ENCODE data around the gene FERMT1. TPM values are rescaled to one million over a fixed set of nuclear protein-coding genes. Genes with fewer than 3 reads are reported as not detected.
"Not testable (repeated sequence)": the region's sequence is repeated elsewhere in the genome, so short reads cannot be mapped to it uniquely, and the experiment has no call there.

FERMT1 gene
- total RNA-seq, 1 experiment from 2014 or later = 1.3 TPM

DNA sequence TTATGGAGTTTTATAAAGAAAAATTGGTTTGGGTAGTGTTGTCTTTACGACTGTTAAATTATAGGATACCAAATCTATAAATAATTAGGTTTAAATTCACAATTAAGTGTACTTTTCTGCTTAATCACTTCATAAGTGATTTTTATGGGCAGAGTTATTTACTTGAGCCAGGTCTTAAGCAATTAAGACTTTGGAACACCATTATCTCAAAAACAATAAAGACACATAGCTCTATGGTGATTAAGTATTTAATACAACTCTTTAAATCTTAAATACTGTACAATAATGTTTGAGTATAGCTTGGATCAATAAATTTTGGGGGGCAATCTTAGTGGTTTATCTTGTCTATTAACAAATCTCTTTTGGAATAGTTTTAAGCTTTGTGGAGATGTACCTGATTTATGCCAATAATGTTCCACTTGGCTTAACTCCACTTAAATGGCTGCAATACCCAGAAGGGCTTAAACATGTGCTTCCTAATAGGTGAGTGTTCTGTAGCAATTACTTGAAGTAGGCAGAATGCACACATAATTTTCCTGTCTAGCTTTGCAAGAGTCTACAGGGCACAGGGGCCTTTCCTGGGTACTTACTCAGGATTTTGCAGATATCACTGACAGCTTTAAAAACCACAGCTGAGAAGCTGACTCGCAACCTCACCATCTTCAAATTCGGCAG, 7.5 kb downstream of the FERMT1 start:
- POLR2A ChIA-PET (ENCODE audit: low non-redundant PET) = no interaction called here

DNA sequence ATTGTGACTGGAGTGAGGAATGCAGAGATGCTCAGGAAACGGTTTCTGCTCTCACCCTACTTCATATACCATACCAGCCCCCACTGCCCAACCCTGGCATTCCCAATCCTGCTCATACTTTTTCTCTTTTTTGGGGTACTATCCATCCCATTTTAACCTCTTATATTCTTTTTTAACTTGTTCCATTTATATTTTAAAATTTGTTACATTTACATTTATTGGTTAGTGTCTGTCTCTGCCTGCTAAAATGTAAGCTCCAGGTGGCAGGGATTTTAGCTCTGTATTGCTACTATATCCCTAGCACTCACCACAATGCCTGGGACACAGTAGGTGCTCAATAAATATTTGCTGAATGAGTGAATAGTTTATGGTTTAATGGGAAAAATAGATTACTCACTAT, 8.1 kb downstream of the FERMT1 start:
- ChIA-PET CTCF (no interaction called here), POLR2A (ENCODE audit: low non-redundant PET) (no interaction called here)
- Histone ChIP-seq H3K27me3 (replicated peaks; ENCODE audit: insufficient read depth, low read depth, low read length, poor library complexity) (no peaks in the 10 kb centered on the region), H3K36me3 (ENCODE audit: insufficient read depth, low read length, poor library complexity, severe bottlenecking) (no peaks in the 10 kb centered on the region), H3K9me3 (ENCODE audit: low read depth, low read length, poor library complexity, severe bottlenecking) (peaks cover 7% of the 10 kb centered on the region), H3K27ac (ENCODE audit: low read depth, low read length, poor library complexity, severe bottlenecking) (no peak overlapping the region), H3K4me1 (ENCODE audit: insufficient read depth, low read length, poor library complexity, severe bottlenecking) (no peaks in the 10 kb centered on the region), H3K4me3 (ENCODE audit: low read depth, low read length, poor library complexity, severe bottlenecking) (no peak overlapping the region)
- BruUV-seq (replicated peaks) = no TSS peak
- no peak for TF ChIP-seq EZH2 (IDR thresholded peaks at IDR 0.05; ENCODE audit: borderline replicate concordance, low read depth, low read length, poor library complexity, severe bottlenecking)
- TF ChIP-seq, protein P1, sequence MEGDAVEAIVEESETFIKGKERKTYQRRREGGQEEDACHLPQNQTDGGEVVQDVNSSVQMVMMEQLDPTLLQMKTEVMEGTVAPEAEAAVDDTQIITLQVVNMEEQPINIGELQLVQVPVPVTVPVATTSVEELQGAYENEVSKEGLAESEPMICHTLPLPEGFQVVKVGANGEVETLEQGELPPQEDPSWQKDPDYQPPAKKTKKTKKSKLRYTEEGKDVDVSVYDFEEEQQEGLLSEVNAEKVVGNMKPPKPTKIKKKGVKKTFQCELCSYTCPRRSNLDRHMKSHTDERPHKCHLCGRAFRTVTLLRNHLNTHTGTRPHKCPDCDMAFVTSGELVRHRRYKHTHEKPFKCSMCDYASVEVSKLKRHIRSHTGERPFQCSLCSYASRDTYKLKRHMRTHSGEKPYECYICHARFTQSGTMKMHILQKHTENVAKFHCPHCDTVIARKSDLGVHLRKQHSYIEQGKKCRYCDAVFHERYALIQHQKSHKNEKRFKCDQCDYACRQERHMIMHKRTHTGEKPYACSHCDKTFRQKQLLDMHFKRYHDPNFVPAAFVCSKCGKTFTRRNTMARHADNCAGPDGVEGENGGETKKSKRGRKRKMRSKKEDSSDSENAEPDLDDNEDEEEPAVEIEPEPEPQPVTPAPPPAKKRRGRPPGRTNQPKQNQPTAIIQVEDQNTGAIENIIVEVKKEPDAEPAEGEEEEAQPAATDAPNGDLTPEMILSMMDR (conservative IDR thresholded peaks at IDR 0.05; ENCODE audit: low read depth, low read length) = no peak
- no peak for DNase-seq (ENCODE audit: low spot score)
- intact Hi-C loops (cut with micrococcal nuclease; ENCODE audit: unreplicated experiment) = no loop called here

More for the DNA sequence above, 7.5 kb downstream of the FERMT1 start:
- no peak overlapping the region for H3K4me3 ChIP-seq (ENCODE audit: low read depth, low read length, poor library complexity, severe bottlenecking)
- BruUV-seq (replicated peaks) = no TSS peak
- CTCF ChIA-PET = no interaction called here
- H3K27ac ChIP-seq (ENCODE audit: low read depth, low read length, poor library complexity, severe bottlenecking) = no peak overlapping the region
- TF ChIP-seq, protein P1 (conservative IDR thresholded peaks at IDR 0.05; ENCODE audit: low read depth, low read length) = no peak
- TF ChIP-seq EZH2 (IDR thresholded peaks at IDR 0.05; ENCODE audit: borderline replicate concordance, low read depth, low read length, poor library complexity, severe bottlenecking) = no peak
- intact Hi-C loops (cut with micrococcal nuclease; ENCODE audit: unreplicated experiment) = no loop called here
- no peak for DNase-seq (ENCODE audit: low spot score)
- no peaks in the 10 kb centered on the region for H3K36me3 ChIP-seq (ENCODE audit: insufficient read depth, low read length, poor library complexity, severe bottlenecking)
- peaks cover 5% of the 10 kb centered on the region for H3K4me1 ChIP-seq (ENCODE audit: insufficient read depth, low read length, poor library complexity, severe bottlenecking)
- H3K9me3 ChIP-seq (ENCODE audit: low read depth, low read length, poor library complexity, severe bottlenecking) = peaks cover 7% of the 10 kb centered on the region
- H3K27me3 ChIP-seq (replicated peaks; ENCODE audit: insufficient read depth, low read depth, low read length, poor library complexity) = no peaks in the 10 kb centered on the region

DNA sequence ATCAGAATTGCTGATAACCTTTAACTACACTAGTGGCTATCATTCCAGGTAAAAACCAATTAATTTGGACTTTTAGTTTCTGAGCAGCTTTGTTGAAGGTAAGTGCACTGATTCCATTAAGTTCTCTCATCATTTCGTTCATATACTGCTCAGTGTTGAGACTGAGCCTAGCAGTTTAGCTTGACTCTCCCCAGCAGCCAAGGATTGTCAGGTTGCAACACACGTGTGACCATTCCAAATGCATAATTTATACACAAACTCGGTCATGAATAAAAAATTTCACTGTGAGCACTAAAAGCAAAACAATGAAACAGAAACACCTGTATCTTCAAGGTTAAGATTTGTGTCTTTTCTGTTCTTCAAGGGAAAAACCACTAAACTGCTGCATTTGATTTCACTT, 8.9 kb downstream of the FERMT1 start:
- intact Hi-C loops (cut with micrococcal nuclease; ENCODE audit: unreplicated experiment) = no loop called here
- no TSS peak for BruUV-seq (replicated peaks)
- POLR2A ChIA-PET (ENCODE audit: low non-redundant PET) = interaction anchor here (0.6 kb wide), 1 partner anchor 11 kb away, joined by 7 read pairs; no protein-coding TSS in a partner anchor

DNA sequence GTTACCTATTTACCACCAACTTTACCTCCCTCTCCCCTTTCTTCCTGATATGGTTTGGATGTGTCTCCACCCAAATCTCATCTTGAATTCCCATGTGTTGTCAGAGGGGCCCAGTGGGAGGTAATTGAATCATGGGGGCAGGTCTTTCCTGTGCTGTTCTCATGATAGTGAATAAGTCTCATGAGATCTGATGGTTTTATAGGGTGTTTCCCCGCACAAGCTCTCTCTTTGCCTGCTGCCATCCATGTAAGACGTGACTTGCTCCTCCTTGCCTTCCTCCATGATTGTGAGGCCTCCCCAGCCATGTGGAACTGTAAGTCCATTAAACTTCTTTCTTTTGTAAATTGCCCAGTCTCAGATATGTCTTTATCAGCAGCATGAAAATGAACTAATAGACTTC, 9.9 kb downstream of the FERMT1 start:
- H3K27me3 ChIP-seq (replicated peaks; ENCODE audit: insufficient read depth, low read depth, low read length, poor library complexity); CTCF ChIA-PET; POLR2A ChIA-PET (ENCODE audit: low non-redundant PET); H3K36me3 ChIP-seq (ENCODE audit: insufficient read depth, low read length, poor library complexity, severe bottlenecking); BruUV-seq (replicated peaks); intact Hi-C loops (cut with micrococcal nuclease; ENCODE audit: unreplicated experiment); H3K4me3 ChIP-seq (ENCODE audit: low read depth, low read length, poor library complexity, severe bottlenecking); DNase-seq (ENCODE audit: low spot score); H3K27ac ChIP-seq (ENCODE audit: low read depth, low read length, poor library complexity, severe bottlenecking); H3K9me3 ChIP-seq (ENCODE audit: low read depth, low read length, poor library complexity, severe bottlenecking); H3K4me1 ChIP-seq (ENCODE audit: insufficient read depth, low read length, poor library complexity, severe bottlenecking): not testable (repeated sequence)

More for the DNA sequence above, 8.9 kb downstream of the FERMT1 start:
- H3K36me3 ChIP-seq (ENCODE audit: insufficient read depth, low read length, poor library complexity, severe bottlenecking) = no peaks in the 10 kb centered on the region
- CTCF ChIA-PET = no interaction called here
- no peaks in the 10 kb centered on the region for H3K27me3 ChIP-seq (replicated peaks; ENCODE audit: insufficient read depth, low read depth, low read length, poor library complexity)
- H3K9me3 ChIP-seq (ENCODE audit: low read depth, low read length, poor library complexity, severe bottlenecking) = peaks cover 7% of the 10 kb centered on the region
- no peak overlapping the region for H3K27ac ChIP-seq (ENCODE audit: low read depth, low read length, poor library complexity, severe bottlenecking)
- TF ChIP-seq, protein P1 (conservative IDR thresholded peaks at IDR 0.05; ENCODE audit: low read depth, low read length) = no peak
- no peak for TF ChIP-seq EZH2 (IDR thresholded peaks at IDR 0.05; ENCODE audit: borderline replicate concordance, low read depth, low read length, poor library complexity, severe bottlenecking)
- H3K4me1 ChIP-seq (ENCODE audit: insufficient read depth, low read length, poor library complexity, severe bottlenecking) = no peaks in the 10 kb centered on the region
- H3K4me3 ChIP-seq (ENCODE audit: low read depth, low read length, poor library complexity, severe bottlenecking) = no peak overlapping the region
- DNase-seq (ENCODE audit: low spot score) = no peak

All from A673 (cell line).